Upper lobe of left lung (tissue), 4 donors: Measurements from ENCODE around the gene AGTRAP.

ENCODE experiments used
- POLR2AphosphoS5 ChIP-seq, 2 donors: sonication (generic); formaldehyde crosslinking; IDR thresholded peaks; one replicate each; pipeline ENCODE4 v1.5.1; 2017; ENCODE audit warnings: antibody characterized with exemption in 2 of 2
- TF ChIP-seq, protein P1 (sequence below), 6 experiments: fragments of 450-650 bp in 4 of 6; fragments of 200-600 bp in 2 of 6; sonication (generic) in 2 of 6; IDR thresholded peaks; one replicate each; pipeline ENCODE4 v1.5.1; 2016 to 2019; ENCODE audit warnings: antibody characterized with exemption in 6 of 6

DNA sequence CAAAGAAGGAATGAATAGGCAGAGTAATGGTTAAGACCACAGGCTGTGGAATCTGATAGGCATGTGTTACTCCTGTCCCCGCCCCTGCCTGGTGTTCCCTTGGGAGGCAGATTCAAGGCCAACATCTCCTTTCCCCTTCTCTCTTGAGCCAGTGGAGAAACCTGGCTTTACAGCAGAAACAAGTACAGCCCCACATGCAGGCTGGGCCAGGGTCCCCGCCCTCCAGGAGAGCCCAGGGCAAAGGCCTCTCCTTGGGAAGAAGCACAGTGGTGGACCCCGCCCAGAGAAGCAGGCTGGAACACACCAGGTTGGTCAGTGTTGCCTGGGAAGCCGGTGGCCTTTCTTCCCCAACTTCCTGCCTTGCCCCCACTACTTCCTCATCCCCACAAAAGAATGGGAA is 32.9 kb downstream of the AGTRAP start:
- TF ChIP-seq, protein P1, sequence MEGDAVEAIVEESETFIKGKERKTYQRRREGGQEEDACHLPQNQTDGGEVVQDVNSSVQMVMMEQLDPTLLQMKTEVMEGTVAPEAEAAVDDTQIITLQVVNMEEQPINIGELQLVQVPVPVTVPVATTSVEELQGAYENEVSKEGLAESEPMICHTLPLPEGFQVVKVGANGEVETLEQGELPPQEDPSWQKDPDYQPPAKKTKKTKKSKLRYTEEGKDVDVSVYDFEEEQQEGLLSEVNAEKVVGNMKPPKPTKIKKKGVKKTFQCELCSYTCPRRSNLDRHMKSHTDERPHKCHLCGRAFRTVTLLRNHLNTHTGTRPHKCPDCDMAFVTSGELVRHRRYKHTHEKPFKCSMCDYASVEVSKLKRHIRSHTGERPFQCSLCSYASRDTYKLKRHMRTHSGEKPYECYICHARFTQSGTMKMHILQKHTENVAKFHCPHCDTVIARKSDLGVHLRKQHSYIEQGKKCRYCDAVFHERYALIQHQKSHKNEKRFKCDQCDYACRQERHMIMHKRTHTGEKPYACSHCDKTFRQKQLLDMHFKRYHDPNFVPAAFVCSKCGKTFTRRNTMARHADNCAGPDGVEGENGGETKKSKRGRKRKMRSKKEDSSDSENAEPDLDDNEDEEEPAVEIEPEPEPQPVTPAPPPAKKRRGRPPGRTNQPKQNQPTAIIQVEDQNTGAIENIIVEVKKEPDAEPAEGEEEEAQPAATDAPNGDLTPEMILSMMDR (IDR thresholded peaks at IDR 0.05) = no peak
- TF ChIP-seq POLR2AphosphoS5 (IDR thresholded peaks at IDR 0.05) = no peak
